OCI-LY3 (cell line): ENCODE results near the gene COL13A1.

ENCODE experiments used
- CTCF ChIP-seq: fragments of 200-600, 300-600 bp; sonication (generic); IDR thresholded peaks from 2 replicates; pipeline ENCODE4 v1.5.1; 2014; ENCODE audit warnings: antibody characterized with exemption, low read length, low read depth
- EZH2phosphoT487 ChIP-seq: fragments of 200-600 bp; shearing (Covaris generic); IDR thresholded peaks from 2 replicates; pipeline ENCODE4 v1.6.1; 2018; ENCODE audit warnings: antibody characterized with exemption, mixed run types, low read depth

GRCh38 chr10:69901628-69902505 is 100.2 kb downstream of the COL13A1 start:
- TF ChIP-seq CTCF = peak; percentile 43
- no peak for TF ChIP-seq EZH2phosphoT487
